ENCODE results near the gene KCTD6. TPM values are rescaled to one million over a fixed set of nuclear protein-coding genes. Genes with fewer than 3 reads are reported as not detected.

KCTD6 gene
- total RNA-seq, 2 experiments from 2014 or later = 16.4 to 17.1 TPM

DNA sequence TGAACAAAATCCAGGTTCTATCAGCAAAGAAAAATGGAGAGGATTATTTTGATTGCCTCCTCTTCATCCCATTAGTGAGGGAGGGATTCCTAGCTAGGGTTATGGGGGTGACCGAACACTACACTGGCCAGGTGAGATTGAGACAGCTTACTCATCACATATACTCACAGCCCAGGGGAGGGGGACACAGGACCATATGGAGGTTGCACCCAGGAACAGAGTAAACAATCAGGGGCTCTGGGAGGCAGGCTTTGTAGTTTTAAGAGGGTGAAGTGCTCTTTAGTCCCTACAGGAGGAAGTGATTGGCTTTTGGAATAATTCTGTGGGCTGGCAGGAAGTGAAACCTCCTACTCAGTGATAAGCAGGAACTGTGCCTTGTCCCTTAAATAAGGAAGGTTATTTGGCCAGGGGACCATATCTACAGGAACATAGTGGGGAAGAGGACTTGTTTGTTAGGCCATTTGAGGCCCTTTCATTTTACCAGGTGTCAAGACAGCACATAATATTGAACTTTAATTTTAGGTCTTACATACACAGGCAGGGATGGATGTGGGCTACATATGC lies 17.5 kb upstream of the KCTD6 start:
- POLR2A ChIA-PET = interaction anchor here (0.6 kb wide), 1 partner anchor 140 kb away, joined by 6 read pairs; no protein-coding TSS in a partner anchor
- Histone ChIP-seq H2AFZ (ENCODE audit: low read length) (peak overlapping the region; percentile 84; the same call in 1 of the 2 replicates), H3K36me3 (ENCODE audit: insufficient read depth, low read length) (no peaks in the 10 kb centered on the region), H3K4me1 (ENCODE audit: insufficient read depth, low read length, poor library complexity, severe bottlenecking) (peaks cover 21% of the 10 kb centered on the region), H3K9me3 (ENCODE audit: low read length) (no peaks in the 10 kb centered on the region), H3K79me2 (ENCODE audit: insufficient read depth, low read depth, low read length) (no peaks in the 10 kb centered on the region), H4K20me1 (ENCODE audit: insufficient read depth, low read length) (no peaks in the 10 kb centered on the region), H3K9me2 (ENCODE audit: insufficient read depth, low read length) (no peaks in the 10 kb centered on the region), H3K4me2 (ENCODE audit: low read length) (peak overlapping the region; percentile 71), H3K4me3 (ENCODE audit: low read depth, low read length, poor library complexity, severe bottlenecking) (peak overlapping the region; percentile 42), H3K27ac (ENCODE audit: low read depth, low read length, poor library complexity, severe bottlenecking) (peak overlapping the region; percentile 21)
- intact Hi-C loops (cut with micrococcal nuclease; ENCODE audit: unreplicated experiment) = no loop called here
- no peak for TF ChIP-seq EZH2phosphoT487 (IDR thresholded peaks at IDR 0.05; ENCODE audit: borderline replicate concordance, low read depth, low read length)
- TF ChIP-seq, protein P1, sequence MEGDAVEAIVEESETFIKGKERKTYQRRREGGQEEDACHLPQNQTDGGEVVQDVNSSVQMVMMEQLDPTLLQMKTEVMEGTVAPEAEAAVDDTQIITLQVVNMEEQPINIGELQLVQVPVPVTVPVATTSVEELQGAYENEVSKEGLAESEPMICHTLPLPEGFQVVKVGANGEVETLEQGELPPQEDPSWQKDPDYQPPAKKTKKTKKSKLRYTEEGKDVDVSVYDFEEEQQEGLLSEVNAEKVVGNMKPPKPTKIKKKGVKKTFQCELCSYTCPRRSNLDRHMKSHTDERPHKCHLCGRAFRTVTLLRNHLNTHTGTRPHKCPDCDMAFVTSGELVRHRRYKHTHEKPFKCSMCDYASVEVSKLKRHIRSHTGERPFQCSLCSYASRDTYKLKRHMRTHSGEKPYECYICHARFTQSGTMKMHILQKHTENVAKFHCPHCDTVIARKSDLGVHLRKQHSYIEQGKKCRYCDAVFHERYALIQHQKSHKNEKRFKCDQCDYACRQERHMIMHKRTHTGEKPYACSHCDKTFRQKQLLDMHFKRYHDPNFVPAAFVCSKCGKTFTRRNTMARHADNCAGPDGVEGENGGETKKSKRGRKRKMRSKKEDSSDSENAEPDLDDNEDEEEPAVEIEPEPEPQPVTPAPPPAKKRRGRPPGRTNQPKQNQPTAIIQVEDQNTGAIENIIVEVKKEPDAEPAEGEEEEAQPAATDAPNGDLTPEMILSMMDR (conservative IDR thresholded peaks at IDR 0.05; ENCODE audit: low read length) = no peak
- no TSS peak for BruUV-seq (replicated peaks)
- CTCF ChIA-PET (ENCODE audit: unreplicated experiment) = interaction anchor here (0.7 to 1.3 kb wide), 2 partner anchors 100 to 168 kb away, joined by 4 to 5 read pairs; partner anchors contain the start of genes HTD2 and RPP14
- DNase-seq (ENCODE audit: low spot score) = peak; percentile 55

DNA sequence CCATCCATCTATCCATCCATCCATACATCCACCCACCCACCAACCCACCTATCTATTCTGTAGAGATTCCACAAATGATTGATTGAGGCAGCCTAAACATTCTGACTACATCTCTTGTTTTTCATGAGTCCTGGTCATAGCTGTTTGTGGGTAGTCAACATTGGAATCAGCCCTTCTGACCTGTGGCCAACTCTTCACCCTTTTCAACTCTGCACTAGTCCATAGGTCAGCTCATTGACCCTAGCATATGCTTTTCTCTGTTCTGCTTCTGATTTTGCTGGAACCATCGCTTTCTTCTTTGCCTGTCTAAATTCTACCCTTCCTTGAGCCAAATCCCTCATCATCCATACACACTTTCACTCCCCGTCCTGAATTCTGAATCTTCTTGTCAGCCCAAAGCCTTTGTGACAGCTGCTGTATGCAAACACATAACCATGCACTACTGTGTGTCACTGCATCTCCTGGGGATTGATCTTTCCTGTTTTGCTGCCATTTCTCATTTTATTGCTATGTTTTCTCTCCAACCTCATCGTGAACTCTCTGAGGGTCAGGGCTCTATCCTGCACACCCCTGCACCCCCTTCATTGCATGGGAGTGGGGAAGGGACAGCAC lies 16.8 kb upstream of the KCTD6 start:
- Histone ChIP-seq H3K27ac (ENCODE audit: low read depth, low read length, poor library complexity, severe bottlenecking) (peak overlapping the region; percentile 21), H2AFZ (ENCODE audit: low read length) (peak overlapping the region; percentile 84), H3K9me3 (ENCODE audit: low read length) (no peaks in the 10 kb centered on the region), H3K79me2 (ENCODE audit: insufficient read depth, low read depth, low read length) (no peaks in the 10 kb centered on the region), H3K4me3 (ENCODE audit: low read depth, low read length, poor library complexity, severe bottlenecking) (peak overlapping the region; percentile 42), H3K9me2 (ENCODE audit: insufficient read depth, low read length) (no peaks in the 10 kb centered on the region), H3K4me2 (ENCODE audit: low read length) (peak overlapping the region; percentile 71), H3K4me1 (ENCODE audit: insufficient read depth, low read length, poor library complexity, severe bottlenecking) (peaks cover 21% of the 10 kb centered on the region), H3K36me3 (ENCODE audit: insufficient read depth, low read length) (no peaks in the 10 kb centered on the region), H4K20me1 (ENCODE audit: insufficient read depth, low read length) (no peaks in the 10 kb centered on the region)
- ChIA-PET POLR2A (interaction anchor here (0.7 to 1.2 kb wide), 2 partner anchors 20 to 339 kb away, joined by 3 read pairs; no protein-coding TSS in a partner anchor), CTCF (ENCODE audit: unreplicated experiment) (interaction anchor here (1.3 kb wide), 1 partner anchor 99 kb away, joined by 4 read pairs; no protein-coding TSS in a partner anchor)
- no peak for TF ChIP-seq EZH2phosphoT487 (IDR thresholded peaks at IDR 0.05; ENCODE audit: borderline replicate concordance, low read depth, low read length)
- TF ChIP-seq, protein P1 (conservative IDR thresholded peaks at IDR 0.05; ENCODE audit: low read length) = no peak
- peak; percentile 65 for DNase-seq (ENCODE audit: low spot score)
- BruUV-seq (replicated peaks) = no TSS peak
- intact Hi-C loops (cut with micrococcal nuclease; ENCODE audit: unreplicated experiment) = no loop called here

DNA sequence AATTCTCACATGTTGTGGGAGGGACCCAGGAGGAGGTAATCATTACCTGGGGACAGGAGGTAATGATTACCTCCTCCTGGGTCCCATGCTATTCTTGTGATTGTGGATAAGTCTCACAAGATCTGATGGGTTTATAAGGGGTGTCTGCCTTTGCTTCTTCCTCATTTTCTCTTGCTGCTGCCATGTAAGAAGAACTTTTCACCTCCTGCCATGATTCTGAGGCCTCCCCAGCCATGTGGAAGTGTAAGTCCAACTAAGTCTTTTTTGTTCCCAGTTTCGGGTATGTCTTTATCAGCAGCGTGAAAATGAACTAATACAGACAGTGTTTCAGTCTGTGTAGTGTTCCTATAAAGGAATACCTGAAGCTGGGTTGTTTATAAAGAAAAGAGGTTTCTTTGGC lies 13.1 kb upstream of the KCTD6 start:
- H3K27ac ChIP-seq (ENCODE audit: low read depth, low read length, poor library complexity, severe bottlenecking) = no peak overlapping the region
- POLR2A ChIA-PET = interaction anchor here (0.5 kb wide), 1 partner anchor 19 kb away, joined by 3 read pairs; no protein-coding TSS in a partner anchor
- H3K4me1 ChIP-seq (ENCODE audit: insufficient read depth, low read length, poor library complexity, severe bottlenecking) = peaks cover 31% of the 10 kb centered on the region
- no peaks in the 10 kb centered on the region for H3K9me2 ChIP-seq (ENCODE audit: insufficient read depth, low read length)
- TF ChIP-seq EZH2phosphoT487 (IDR thresholded peaks at IDR 0.05; ENCODE audit: borderline replicate concordance, low read depth, low read length) = no peak
- TF ChIP-seq, protein P1 (conservative IDR thresholded peaks at IDR 0.05; ENCODE audit: low read length) = no peak
- DNase-seq (ENCODE audit: low spot score) = no peak
- H4K20me1 ChIP-seq (ENCODE audit: insufficient read depth, low read length) = no peaks in the 10 kb centered on the region
- H3K79me2 ChIP-seq (ENCODE audit: insufficient read depth, low read depth, low read length) = no peaks in the 10 kb centered on the region
- H3K4me2 ChIP-seq (ENCODE audit: low read length) = no peak overlapping the region
- H3K4me3 ChIP-seq (ENCODE audit: low read depth, low read length, poor library complexity, severe bottlenecking) = no peak overlapping the region
- no TSS peak for BruUV-seq (replicated peaks)
- CTCF ChIA-PET (ENCODE audit: unreplicated experiment) = no interaction called here
- no peaks in the 10 kb centered on the region for H3K36me3 ChIP-seq (ENCODE audit: insufficient read depth, low read length)
- H3K9me3 ChIP-seq (ENCODE audit: low read length) = peaks cover 11% of the 10 kb centered on the region
- intact Hi-C loops (cut with micrococcal nuclease; ENCODE audit: unreplicated experiment) = no loop called here
- H2AFZ ChIP-seq (ENCODE audit: low read length) = no peak overlapping the region
